Bronchial epithelial cell (primary cell): Measurements from ENCODE around the gene PTGFRN. TPM values are rescaled to one million over a fixed set of nuclear protein-coding genes. Genes with fewer than 3 reads are reported as not detected.

Source experiments
- DNase-seq: peaks from one replicate; pipeline ENCODE4 v3.0.0-alpha.2; 2010; ENCODE audit warnings: low read depth
- FAIRE-seq: peaks from 2 replicates; lab custom pipeline; 2011; peaks lifted over from hg19 to GRCh38; lab: Jason Lieb, UNC
- H3K27me3 ChIP-seq: 2 replicates; pipeline ENCODE4 v1.5.1; 2011; ENCODE audit warnings: low read length; ENCODE audit not compliant: control insufficient read depth, insufficient read depth
- H3K36me3 ChIP-seq: 2 replicates; pipeline ENCODE4 v1.5.1; 2011; ENCODE audit warnings: low read length; ENCODE audit not compliant: control insufficient read depth, insufficient read depth
- H3K4me3 ChIP-seq: 2 replicates; pipeline ENCODE4 v1.5.1; 2011; ENCODE audit warnings: mild to moderate bottlenecking, low read depth, low read length, control low read depth
- total RNA-seq: library from RNA; depleted of rRNA; stranded (reverse); fragments of >200 nt; gene quantifications from 2 replicates; pipeline ENCODE4 v1.2.1, GENCODE V29; 2014
- TF ChIP-seq, protein P1 (sequence below): IDR thresholded peaks from 2 replicates; pipeline ENCODE4 v1.5.1; 2011; ENCODE audit warnings: mild to moderate bottlenecking, moderate library complexity, low read length, control low read depth, inconsistent platforms; ENCODE audit not compliant: insufficient read depth, severe bottlenecking

PTGFRN gene
- total RNA-seq, 1 donor from 2014 or later, result 89.2 TPM

DNA sequence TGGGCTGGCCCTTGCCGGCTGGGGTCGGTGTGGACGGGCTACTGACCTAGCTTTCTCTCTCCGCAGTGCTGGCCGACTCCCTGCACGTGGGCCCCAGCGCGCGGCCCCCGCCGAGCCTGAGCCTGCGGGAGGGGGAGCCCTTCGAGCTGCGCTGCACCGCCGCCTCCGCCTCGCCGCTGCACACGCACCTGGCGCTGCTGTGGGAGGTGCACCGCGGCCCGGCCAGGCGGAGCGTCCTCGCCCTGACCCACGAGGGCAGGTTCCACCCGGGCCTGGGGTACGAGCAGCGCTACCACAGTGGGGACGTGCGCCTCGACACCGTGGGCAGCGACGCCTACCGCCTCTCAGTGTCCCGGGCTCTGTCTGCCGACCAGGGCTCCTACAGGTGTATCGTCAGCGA is 34.9 kb downstream of the PTGFRN start:
- no peak overlapping the region for H3K4me3 ChIP-seq
- DNase-seq (no peak), FAIRE-seq (no peak)
- peaks cover 28% of the 10 kb centered on the region for H3K36me3 ChIP-seq
- TF ChIP-seq, protein P1, sequence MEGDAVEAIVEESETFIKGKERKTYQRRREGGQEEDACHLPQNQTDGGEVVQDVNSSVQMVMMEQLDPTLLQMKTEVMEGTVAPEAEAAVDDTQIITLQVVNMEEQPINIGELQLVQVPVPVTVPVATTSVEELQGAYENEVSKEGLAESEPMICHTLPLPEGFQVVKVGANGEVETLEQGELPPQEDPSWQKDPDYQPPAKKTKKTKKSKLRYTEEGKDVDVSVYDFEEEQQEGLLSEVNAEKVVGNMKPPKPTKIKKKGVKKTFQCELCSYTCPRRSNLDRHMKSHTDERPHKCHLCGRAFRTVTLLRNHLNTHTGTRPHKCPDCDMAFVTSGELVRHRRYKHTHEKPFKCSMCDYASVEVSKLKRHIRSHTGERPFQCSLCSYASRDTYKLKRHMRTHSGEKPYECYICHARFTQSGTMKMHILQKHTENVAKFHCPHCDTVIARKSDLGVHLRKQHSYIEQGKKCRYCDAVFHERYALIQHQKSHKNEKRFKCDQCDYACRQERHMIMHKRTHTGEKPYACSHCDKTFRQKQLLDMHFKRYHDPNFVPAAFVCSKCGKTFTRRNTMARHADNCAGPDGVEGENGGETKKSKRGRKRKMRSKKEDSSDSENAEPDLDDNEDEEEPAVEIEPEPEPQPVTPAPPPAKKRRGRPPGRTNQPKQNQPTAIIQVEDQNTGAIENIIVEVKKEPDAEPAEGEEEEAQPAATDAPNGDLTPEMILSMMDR, result no peak
- H3K27me3 ChIP-seq, result no peaks in the 10 kb centered on the region

DNA sequence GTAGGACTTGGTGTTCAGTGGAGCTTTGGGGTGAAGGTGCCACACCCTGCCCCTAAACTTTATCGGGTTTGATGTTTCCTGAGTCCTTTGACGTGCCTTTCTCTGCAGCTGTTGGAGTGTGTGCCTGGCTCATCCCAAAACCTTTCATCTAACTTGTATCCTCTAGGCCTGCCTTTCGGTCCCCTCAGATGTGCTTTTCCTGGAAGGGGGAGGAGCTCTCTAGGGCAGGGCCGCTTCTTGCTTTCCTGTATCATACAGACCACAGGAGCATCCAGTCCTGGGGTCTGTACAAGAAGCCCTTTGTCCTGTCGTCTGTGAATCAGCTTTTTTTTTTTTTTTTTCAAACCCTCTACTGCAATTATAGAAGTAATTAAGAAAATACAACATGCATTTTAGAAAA is 35.7 kb downstream of the PTGFRN start:
- no peak for DNase-seq
- Histone ChIP-seq H3K36me3 (peaks cover 30% of the 10 kb centered on the region), H3K4me3 (no peak overlapping the region), H3K27me3 (no peaks in the 10 kb centered on the region)
- FAIRE-seq, result peak; percentile 55
- TF ChIP-seq, protein P1, result no peak

DNA sequence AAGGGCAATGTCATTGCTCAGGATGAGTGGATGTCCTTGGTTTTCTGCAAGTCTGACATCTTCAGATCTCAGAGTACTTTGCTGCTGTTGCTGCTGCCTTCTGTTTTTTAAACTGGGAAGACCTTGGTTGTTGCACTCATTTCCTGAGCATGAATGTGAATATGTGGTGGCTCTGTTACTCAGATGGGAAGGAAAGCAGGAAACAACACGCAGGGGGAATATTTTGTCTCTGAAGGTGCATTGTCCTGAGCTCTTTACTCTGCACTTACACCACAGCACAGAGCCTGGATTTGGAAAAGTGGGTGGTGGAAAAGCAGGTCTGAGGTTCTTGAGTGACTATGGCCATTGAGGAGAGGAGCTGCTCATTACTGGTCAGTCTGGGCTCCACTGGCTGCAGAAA is 36.3 kb downstream of the PTGFRN start:
- no peak overlapping the region for H3K4me3 ChIP-seq
- FAIRE-seq, result no peak
- no peaks in the 10 kb centered on the region for H3K27me3 ChIP-seq
- H3K36me3 ChIP-seq, result peaks cover 30% of the 10 kb centered on the region
- TF ChIP-seq, protein P1, result no peak
- DNase-seq, result no peak

DNA sequence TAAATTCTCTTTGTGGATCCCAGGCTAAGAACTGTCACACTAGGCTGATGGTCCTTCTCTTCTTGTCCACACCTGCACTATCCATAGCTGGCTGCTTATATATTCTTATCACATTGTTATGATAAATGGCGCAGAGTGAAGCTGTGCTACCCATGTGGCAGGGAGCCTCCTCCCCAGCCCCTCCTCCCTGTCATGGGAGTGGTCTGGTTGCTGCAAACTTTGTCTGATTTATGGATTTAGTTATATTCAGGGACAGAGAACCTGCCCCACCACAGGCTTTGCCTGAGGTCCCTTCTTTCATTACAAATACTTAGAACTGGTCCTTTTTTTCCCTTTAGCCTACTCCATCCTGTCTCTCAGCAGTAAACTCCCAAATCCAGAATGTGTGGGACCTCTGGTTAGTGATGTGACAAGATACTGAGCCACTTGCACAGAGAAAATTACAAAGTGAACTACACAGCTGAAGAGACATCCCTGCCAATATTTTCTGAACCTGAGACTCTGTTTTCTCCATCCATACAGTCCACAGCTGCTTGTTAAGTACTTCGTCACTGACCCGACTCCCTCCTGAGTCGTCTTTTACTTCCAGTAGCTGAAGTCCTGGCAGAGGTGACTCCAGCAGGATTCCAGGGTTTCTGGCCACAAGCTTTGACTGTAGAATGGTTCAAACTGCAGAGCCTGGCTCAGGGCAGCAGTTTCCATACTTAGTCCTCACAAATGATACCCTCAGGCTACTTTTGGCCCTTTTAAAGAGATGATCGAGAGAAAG is 37.6 kb downstream of the PTGFRN start:
- TF ChIP-seq, protein P1, result no peak
- DNase-seq, result no peak
- Histone ChIP-seq H3K27me3 (no peaks in the 10 kb centered on the region), H3K4me3 (no peak overlapping the region), H3K36me3 (peaks cover 27% of the 10 kb centered on the region)
- FAIRE-seq, result no peak

DNA sequence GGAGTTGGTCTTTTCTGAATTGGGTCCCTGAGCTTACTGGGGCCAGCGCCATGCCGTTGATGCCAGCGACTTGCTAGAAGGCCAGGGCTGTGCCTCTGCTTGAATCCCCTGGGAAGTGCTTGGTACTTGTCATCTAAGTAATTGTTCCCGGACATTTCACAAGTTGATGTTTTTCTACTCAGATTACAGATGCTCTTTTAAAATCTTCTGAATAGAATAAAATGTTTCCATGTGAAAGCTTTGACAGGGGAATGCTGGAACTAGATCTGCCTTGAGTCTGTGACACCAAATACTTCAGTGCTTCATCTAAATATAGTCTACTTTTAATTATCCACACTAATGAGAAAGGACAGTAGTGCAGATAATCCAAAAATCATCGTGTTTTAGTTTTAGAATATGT is 38.3 kb downstream of the PTGFRN start:
- Histone ChIP-seq H3K4me3 (no peak overlapping the region), H3K36me3 (peaks cover 27% of the 10 kb centered on the region), H3K27me3 (no peaks in the 10 kb centered on the region)
- DNase-seq (no peak), FAIRE-seq (no peak)
- TF ChIP-seq, protein P1, result no peak

DNA sequence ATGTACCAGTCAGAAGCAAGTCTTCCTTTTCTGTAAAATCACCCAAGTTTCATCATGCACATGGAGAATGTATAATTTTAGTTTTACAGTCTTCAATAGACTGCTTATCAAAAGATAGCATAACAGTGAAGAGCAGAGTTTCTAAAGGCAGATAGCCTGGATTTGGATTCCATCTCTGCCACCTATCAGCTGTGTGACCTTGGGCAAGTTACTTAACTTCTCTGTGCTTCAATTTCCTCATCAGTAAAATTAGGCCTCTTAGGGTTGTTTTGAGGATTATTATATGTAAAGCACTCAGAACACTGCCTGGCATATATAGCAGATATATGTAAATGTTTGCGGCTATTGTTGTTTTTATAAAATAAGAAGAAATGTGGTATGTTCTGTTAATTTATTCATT is 38.9 kb downstream of the PTGFRN start:
- H3K27me3 ChIP-seq, result no peaks in the 10 kb centered on the region
- peaks cover 27% of the 10 kb centered on the region for H3K36me3 ChIP-seq
- TF ChIP-seq, protein P1, result no peak
- no peak for FAIRE-seq
- no peak overlapping the region for H3K4me3 ChIP-seq
- DNase-seq, result no peak
